ENCODE results near the gene TMC2.
"Not testable (repeated sequence)": the region's sequence is repeated elsewhere in the genome, so short reads cannot be mapped to it uniquely, and the experiment has no call there.

The TMC2 gene

DNA sequence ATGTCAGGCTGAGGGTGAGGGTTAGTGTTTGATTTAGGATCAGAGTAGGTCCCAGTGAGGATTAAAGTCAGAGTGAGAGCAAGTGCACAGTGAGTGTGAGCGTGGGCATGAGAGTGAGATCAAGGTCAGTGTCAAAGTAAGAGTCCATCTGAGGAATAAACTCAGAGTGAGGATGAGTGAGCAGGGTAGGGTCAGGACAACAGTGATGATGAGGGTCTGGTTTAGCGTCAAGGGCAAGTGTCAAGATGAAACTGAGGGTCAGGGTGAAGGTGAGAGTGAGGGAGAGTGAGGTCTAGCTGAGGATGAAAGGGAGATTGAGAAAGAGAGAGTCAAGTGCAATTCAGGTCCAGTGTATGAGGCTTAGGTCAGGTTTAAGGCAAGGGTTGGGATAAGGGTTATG lies 20.0 kb upstream of the TMC2 start:
- H3K9me3 ChIP-seq (ENCODE audit: control insufficient read depth, low read length): no peaks in the 10 kb centered on the region
- WGBS, 2 experiments: 73 to 75% methylated on average over 2 of the region's 2 CpGs
- H3K36me3 ChIP-seq (ENCODE audit: control insufficient read depth, insufficient read depth, low read length): no peaks in the 10 kb centered on the region
- peaks cover 55% of the 10 kb centered on the region for H3K27me3 ChIP-seq (ENCODE audit: control insufficient read depth, insufficient read depth, low read length, poor library complexity, severe bottlenecking)
- no peaks in the 10 kb centered on the region for H3K4me1 ChIP-seq (ENCODE audit: control insufficient read depth, insufficient read depth, low read length)
- no peak overlapping the region for H3K4me3 ChIP-seq (ENCODE audit: insufficient read depth, low read depth, low read length)
- no peak overlapping the region for H3K27ac ChIP-seq (ENCODE audit: insufficient read depth, low read depth, low read length, poor library complexity, severe bottlenecking)

DNA sequence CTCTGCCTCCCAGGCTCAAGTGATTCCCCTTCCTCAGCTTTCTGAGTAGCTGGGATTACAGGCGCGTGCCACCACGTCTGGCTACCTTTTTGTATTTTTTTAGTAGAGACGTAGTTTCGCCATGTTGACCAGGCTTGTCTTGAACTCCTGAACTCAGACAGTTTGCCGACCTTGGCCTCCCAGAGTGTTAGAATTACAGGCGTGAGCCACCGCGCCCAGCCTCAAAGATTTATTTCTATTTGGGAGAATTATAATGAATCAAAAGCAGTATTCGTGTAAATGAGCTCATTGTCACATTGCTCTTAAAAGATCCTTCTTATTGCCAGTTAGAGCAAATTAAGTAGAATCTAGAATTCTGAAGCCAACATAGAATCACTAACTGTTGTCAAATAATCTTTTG lies 18.3 kb upstream of the TMC2 start:
- Histone ChIP-seq H3K4me3 (ENCODE audit: insufficient read depth, low read depth, low read length) (no peak overlapping the region), H3K9me3 (ENCODE audit: control insufficient read depth, low read length) (no peaks in the 10 kb centered on the region), H3K27ac (ENCODE audit: insufficient read depth, low read depth, low read length, poor library complexity, severe bottlenecking) (no peak overlapping the region), H3K4me1 (ENCODE audit: control insufficient read depth, insufficient read depth, low read length) (no peaks in the 10 kb centered on the region), H3K27me3 (ENCODE audit: control insufficient read depth, insufficient read depth, low read length, poor library complexity, severe bottlenecking) (peaks cover 54% of the 10 kb centered on the region), H3K36me3 (ENCODE audit: control insufficient read depth, insufficient read depth, low read length) (no peaks in the 10 kb centered on the region)
- 88 to 90% methylated on average over 10 of the region's 10 CpGs for WGBS, 2 experiments

DNA sequence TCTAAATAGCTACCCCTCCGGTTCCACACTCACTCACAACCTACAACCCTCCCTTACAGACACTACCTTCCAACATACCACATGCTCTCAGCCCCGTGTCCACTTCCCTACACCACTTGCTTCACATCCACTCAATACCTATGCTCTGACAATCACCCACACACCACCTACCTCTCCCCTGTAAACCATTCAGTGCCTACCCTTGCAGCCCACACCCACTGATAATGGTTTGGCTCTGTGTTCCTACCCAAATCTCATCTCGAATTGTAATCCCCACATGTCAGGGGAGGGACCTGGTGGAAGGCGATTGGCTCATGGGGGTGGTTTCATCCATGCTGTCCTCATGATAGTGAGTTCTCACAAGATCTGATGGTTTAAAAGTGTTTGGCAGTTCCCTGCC lies 17.8 kb upstream of the TMC2 start:
- Histone ChIP-seq H3K9me3 (ENCODE audit: control insufficient read depth, low read length) (no peaks in the 10 kb centered on the region), H3K27me3 (ENCODE audit: control insufficient read depth, insufficient read depth, low read length, poor library complexity, severe bottlenecking) (peaks cover 54% of the 10 kb centered on the region), H3K4me3 (ENCODE audit: insufficient read depth, low read depth, low read length) (no peak overlapping the region), H3K27ac (ENCODE audit: insufficient read depth, low read depth, low read length, poor library complexity, severe bottlenecking) (no peak overlapping the region), H3K36me3 (ENCODE audit: control insufficient read depth, insufficient read depth, low read length) (no peaks in the 10 kb centered on the region), H3K4me1 (ENCODE audit: control insufficient read depth, insufficient read depth, low read length) (no peaks in the 10 kb centered on the region)
- WGBS, 2 experiments: 76 to 77% methylated on average over 4 of the region's 4 CpGs

DNA sequence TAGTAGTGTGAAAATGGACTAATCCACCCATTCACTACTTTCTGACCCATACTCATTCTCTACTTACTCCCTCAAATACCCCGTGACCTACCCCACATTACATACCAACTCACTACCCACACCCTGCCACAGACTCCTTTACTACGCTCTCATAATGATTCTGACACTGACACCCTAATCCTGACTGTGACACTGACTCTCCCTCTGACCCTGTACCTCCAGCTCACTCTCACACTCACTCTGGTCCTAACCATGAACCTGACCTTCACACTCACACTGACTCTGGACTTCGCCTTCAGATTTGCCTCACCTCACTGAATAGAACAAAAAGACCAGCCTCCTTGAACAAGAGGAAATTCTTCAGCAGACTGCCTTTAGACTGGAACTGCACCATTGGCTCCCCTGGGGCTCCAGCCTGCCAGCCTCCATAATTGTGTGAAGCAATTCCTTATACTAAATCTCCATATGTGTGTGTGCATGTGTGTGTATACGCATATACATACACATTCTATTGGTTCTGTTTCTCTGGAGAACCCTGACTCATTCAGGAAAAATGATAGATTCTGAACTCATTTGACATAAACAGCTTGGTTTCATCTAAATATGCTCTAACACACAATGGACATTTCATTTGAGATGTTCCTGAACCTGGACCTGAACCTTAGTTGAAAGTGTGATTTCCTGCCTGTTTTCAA lies 17.1 kb upstream of the TMC2 start:
- H3K27me3 ChIP-seq (ENCODE audit: control insufficient read depth, insufficient read depth, low read length, poor library complexity, severe bottlenecking): peaks cover 54% of the 10 kb centered on the region
- no peaks in the 10 kb centered on the region for H3K9me3 ChIP-seq (ENCODE audit: control insufficient read depth, low read length)
- WGBS, 2 experiments: 84 to 89% methylated on average over 3 to 4 of the region's 4 CpGs
- H3K27ac ChIP-seq (ENCODE audit: insufficient read depth, low read depth, low read length, poor library complexity, severe bottlenecking): no peak overlapping the region
- H3K4me3 ChIP-seq (ENCODE audit: insufficient read depth, low read depth, low read length): no peak overlapping the region
- no peaks in the 10 kb centered on the region for H3K4me1 ChIP-seq (ENCODE audit: control insufficient read depth, insufficient read depth, low read length)
- H3K36me3 ChIP-seq (ENCODE audit: control insufficient read depth, insufficient read depth, low read length): no peaks in the 10 kb centered on the region

DNA sequence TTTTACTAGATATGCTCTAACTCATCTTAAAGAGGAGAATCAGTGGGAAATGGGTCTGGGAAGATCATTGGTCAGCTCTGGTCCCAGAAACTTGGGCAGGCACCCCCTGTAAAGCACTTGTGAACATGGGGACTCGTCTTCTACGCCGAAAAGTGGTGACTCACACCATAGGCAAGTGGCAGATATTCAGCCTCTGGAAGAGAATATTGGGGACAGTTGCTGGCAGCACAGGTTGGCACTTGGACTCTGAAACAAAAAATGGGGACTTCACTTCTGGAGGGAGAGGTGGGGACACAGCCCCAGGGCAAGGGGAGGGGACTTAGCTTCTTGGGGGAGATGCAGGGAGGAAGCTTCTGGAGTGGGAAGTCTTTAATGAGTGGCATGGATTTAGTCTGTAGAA lies 15.8 kb upstream of the TMC2 start:
- H3K36me3 ChIP-seq (ENCODE audit: control insufficient read depth, insufficient read depth, low read length): no peaks in the 10 kb centered on the region
- WGBS, 2 experiments: 90 to 92% methylated on average over 3 of the region's 3 CpGs
- H3K4me3 ChIP-seq (ENCODE audit: insufficient read depth, low read depth, low read length): no peak overlapping the region
- no peak overlapping the region for H3K27ac ChIP-seq (ENCODE audit: insufficient read depth, low read depth, low read length, poor library complexity, severe bottlenecking)
- no peaks in the 10 kb centered on the region for H3K9me3 ChIP-seq (ENCODE audit: control insufficient read depth, low read length)
- H3K4me1 ChIP-seq (ENCODE audit: control insufficient read depth, insufficient read depth, low read length): no peaks in the 10 kb centered on the region
- H3K27me3 ChIP-seq (ENCODE audit: control insufficient read depth, insufficient read depth, low read length, poor library complexity, severe bottlenecking): peaks cover 51% of the 10 kb centered on the region

DNA sequence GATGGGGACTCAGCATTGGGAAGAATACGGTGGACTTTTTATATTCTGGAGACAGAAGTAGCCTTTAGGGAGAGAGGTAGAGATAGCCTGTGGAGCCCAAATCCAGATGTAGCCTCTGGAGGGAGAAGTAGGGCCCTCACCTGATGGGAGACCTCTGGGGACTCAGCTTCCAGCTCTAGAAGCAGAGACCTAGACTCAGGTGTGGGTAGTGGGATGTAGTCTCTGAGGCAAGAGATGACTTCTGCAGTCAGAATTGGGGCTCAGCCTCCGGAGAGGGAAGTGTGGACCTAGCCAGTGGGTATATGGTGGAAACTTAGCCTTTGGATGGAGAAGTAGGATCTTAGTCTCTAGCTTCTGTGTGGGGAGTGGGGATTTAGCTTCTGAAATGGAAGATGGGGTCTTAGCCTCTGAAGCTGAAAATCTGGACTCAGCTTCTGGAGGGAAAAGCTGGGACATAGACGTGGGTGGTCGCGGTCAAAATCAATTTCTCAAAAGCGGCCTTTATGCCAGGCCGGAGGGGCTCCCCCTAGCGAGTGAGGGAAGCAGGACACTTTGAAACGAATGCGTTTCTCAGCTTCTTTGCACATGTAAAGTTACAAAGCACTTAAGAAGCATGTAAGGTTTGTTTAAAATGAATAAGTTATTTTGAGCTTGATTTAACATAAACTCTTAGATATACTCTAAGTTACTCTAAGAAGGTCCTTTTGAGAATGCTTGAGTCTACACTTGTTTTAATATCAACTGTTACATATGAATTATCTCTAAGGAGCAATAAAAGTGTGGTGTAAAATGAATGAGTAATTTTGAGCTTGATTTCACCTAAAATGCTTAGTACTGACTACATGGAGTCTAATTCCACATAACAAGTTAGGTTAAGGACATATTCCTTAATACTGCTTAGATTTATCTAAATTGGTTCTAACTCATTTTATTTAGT lies 14.7 kb upstream of the TMC2 start:
- Histone ChIP-seq H3K4me1 (ENCODE audit: control insufficient read depth, insufficient read depth, low read length) (no peaks in the 10 kb centered on the region), H3K36me3 (ENCODE audit: control insufficient read depth, insufficient read depth, low read length) (no peaks in the 10 kb centered on the region), H3K27me3 (ENCODE audit: control insufficient read depth, insufficient read depth, low read length, poor library complexity, severe bottlenecking) (peaks cover 53% of the 10 kb centered on the region), H3K9me3 (ENCODE audit: control insufficient read depth, low read length) (no peaks in the 10 kb centered on the region), H3K4me3 (ENCODE audit: insufficient read depth, low read depth, low read length) (no peak overlapping the region), H3K27ac (ENCODE audit: insufficient read depth, low read depth, low read length, poor library complexity, severe bottlenecking) (no peak overlapping the region)
- WGBS, 2 experiments: 20 to 26% methylated on average over 10 of the region's 10 CpGs

DNA sequence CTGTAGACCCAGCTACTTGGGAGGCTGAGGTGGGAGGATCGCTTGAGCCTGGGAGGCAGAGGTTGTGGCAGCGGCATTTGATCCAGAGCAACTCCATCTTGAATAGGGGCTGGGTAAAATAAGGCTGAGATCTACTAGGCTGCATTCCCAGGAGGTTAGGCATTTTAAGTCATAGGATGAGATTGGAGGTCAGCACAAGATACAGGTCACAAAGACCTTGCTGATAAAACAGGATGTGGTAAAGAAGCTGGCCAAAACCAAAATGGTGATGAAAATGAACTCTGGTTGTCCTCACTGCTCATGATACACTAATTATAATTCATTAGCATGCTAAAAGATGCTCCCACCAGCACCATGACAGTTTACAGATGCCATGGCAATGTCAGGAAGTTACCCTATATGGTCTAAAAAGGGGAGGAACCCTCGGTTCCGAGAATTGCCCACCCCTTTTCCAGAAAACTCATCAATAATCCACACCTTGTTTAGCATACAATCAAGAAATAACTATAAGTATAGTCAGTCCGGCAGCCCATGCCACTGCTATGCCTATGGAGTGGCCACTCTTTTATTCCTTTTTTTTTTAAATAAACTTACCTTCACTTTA lies 13.4 kb upstream of the TMC2 start:
- peaks cover 62% of the 10 kb centered on the region for H3K27me3 ChIP-seq (ENCODE audit: control insufficient read depth, insufficient read depth, low read length, poor library complexity, severe bottlenecking)
- not testable (repeated sequence) for H3K4me1 ChIP-seq (ENCODE audit: control insufficient read depth, insufficient read depth, low read length); H3K27ac ChIP-seq (ENCODE audit: insufficient read depth, low read depth, low read length, poor library complexity, severe bottlenecking); H3K4me3 ChIP-seq (ENCODE audit: insufficient read depth, low read depth, low read length); H3K36me3 ChIP-seq (ENCODE audit: control insufficient read depth, insufficient read depth, low read length); H3K9me3 ChIP-seq (ENCODE audit: control insufficient read depth, low read length)
- 81 to 83% methylated on average over 5 of the region's 5 CpGs for WGBS, 2 experiments

DNA sequence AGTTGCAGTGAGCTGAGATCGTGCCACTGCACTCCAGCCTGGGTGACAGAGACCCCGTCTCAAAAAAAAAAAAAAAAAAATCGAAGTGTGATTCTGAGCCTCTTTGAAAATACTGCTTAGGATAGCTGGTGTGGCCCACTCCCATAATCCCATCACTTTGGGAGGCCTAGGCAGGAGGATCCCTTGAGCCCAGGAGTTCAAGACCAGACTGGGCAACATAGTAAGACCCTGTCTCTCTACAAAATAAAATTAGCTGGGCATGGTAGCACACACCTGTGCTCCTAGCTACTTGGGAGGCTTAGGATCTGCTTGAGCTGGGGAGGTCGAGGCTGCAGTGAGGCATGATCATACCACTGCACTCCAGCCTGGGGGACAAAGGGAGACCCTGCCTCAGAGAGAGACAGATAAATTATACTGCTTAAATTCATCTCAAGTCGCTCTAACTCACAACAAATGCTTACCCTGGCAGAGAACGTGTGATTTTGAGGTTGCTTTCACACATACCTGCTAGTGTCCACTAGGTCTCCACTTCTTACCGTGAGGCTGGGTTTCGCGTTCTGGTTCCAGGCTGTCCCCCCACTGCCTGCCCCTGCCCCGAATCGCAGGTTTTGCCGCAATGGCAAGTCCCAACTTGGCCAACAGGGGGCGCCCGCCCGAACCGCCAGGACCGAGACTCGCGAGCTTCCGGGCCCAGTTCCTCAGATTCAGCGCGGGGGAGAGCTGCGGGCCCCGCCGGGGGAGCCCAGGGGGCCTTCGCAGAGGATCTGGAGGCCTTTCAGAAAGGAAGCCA lies 12.3 kb upstream of the TMC2 start:
- Histone ChIP-seq H3K4me3 (ENCODE audit: insufficient read depth, low read depth, low read length) (peak overlapping the region; percentile 65), H3K9me3 (ENCODE audit: control insufficient read depth, low read length) (no peaks in the 10 kb centered on the region), H3K27ac (ENCODE audit: insufficient read depth, low read depth, low read length, poor library complexity, severe bottlenecking) (no peak overlapping the region), H3K36me3 (ENCODE audit: control insufficient read depth, insufficient read depth, low read length) (no peaks in the 10 kb centered on the region), H3K27me3 (ENCODE audit: control insufficient read depth, insufficient read depth, low read length, poor library complexity, severe bottlenecking) (peaks cover 65% of the 10 kb centered on the region), H3K4me1 (ENCODE audit: control insufficient read depth, insufficient read depth, low read length) (no peaks in the 10 kb centered on the region)
- WGBS, 2 experiments: 13 to 14% methylated on average over 26 of the region's 26 CpGs

DNA sequence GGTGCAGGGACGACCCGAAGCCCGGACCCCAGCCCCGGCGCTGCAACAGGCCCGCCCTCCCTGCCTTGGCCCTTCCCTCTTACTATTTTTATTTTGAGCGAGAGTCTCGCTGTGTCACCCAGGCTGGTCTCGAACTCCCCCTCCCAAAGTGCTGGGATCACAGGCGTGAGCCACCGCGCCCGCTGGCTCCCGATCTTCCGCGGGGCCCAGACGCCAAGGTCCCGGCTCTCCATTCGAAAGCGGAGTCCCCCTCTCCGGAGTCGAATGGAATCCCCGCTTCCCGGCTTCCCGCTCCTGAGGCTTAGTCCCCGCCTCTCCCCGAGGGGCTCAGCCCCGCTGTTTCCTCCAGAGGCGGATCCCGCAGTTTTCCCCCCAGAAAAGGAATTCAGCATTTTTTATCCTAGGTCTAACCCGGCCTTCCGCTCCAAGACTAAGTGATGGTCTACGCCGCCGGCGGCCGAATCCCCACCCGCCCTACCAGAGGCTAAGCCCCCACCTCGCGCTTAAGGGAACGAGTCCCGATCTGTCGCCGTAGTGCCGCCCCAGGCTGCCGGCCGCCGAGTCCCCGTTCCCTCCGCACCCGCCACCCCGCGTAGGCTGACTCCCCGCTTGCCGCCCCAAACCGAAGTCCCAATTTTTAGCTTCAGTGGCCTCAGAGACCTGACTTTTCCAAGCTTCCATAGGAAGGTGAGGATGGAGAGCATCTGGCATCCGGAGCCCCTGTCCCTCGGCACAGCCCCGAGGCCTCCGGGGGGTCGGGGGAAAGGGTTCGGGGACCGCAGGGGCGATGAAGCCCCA lies 11.5 kb upstream of the TMC2 start:
- no peaks in the 10 kb centered on the region for H3K4me1 ChIP-seq (ENCODE audit: control insufficient read depth, insufficient read depth, low read length)
- no peak overlapping the region for H3K27ac ChIP-seq (ENCODE audit: insufficient read depth, low read depth, low read length, poor library complexity, severe bottlenecking)
- peak overlapping the region; percentile 65 for H3K4me3 ChIP-seq (ENCODE audit: insufficient read depth, low read depth, low read length)
- H3K36me3 ChIP-seq (ENCODE audit: control insufficient read depth, insufficient read depth, low read length): no peaks in the 10 kb centered on the region
- no peaks in the 10 kb centered on the region for H3K9me3 ChIP-seq (ENCODE audit: control insufficient read depth, low read length)
- 1% methylated on average over 64 of the region's 64 CpGs for WGBS, 2 experiments
- peaks cover 65% of the 10 kb centered on the region for H3K27me3 ChIP-seq (ENCODE audit: control insufficient read depth, insufficient read depth, low read length, poor library complexity, severe bottlenecking)

All from ectodermal cell (in vitro differentiated cells).